HG03442 (cell line): ENCODE results near the gene SLC1A5.
"Not testable (repeated sequence)": the region's sequence is repeated elsewhere in the genome, so short reads cannot be mapped to it uniquely, and the experiment has no call there.

Experiments used
- ATAC-seq: cut with Tn5 transposase; IDR thresholded peaks from one replicate; pipeline ENCODE4 v1.9.1; 2021; ENCODE audit warnings: mild to moderate bottlenecking, moderate library complexity; ENCODE audit not compliant: unreplicated experiment

Gene SLC1A5

GRCh38 chr19:46772170-46773017 is 16.0 kb downstream of the SLC1A5 start:
- no peak for ATAC-seq

GRCh38 chr19:46768746-46769145 is 19.6 kb downstream of the SLC1A5 start:
- not testable (repeated sequence) for ATAC-seq

- no peak for ATAC-seq
Measured at GRCh38 chr19:46766569-46767317, 21.7 kb downstream of the SLC1A5 start.

- ATAC-seq, result no peak
Measured at GRCh38 chr19:46764817-46765291, 23.5 kb downstream of the SLC1A5 start.

GRCh38 chr19:46762245-46762890 is 26.0 kb downstream of the SLC1A5 start:
- no peak for ATAC-seq

- ATAC-seq, result no peak
Measured at GRCh38 chr19:46761418-46761831, 27.0 kb downstream of the SLC1A5 start.

GRCh38 chr19:46760897-46761296 is 27.5 kb downstream of the SLC1A5 start:
- ATAC-seq, result not testable (repeated sequence)

- ATAC-seq, result no peak
Measured at GRCh38 chr19:46760363-46760762, 28.0 kb downstream of the SLC1A5 start.

DNA sequence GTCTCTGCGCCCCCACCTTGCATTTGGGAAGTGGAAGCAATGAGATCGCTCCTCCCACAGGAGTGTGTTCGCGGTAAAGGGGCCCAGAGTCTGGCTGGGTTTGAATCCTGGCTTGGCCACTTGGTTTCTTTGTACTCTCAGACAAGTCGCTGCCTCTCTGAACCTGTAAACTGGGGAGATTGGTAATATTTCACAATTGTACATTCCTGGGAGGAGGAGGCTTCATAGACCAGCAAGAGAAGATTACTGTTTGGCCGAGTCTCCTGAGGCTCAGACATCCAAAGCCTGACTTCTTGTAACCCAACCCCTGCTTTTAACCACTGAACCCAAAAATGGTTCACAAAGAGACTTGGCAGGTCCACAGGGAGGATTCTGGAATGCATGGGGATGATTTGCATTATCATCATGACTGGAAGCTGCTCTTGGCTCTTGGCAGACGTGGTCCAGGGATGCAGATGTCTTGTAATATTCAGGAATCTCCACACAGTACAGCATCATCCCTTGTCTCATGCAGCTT is 28.5 kb downstream of the SLC1A5 start:
- ATAC-seq, result no peak

DNA sequence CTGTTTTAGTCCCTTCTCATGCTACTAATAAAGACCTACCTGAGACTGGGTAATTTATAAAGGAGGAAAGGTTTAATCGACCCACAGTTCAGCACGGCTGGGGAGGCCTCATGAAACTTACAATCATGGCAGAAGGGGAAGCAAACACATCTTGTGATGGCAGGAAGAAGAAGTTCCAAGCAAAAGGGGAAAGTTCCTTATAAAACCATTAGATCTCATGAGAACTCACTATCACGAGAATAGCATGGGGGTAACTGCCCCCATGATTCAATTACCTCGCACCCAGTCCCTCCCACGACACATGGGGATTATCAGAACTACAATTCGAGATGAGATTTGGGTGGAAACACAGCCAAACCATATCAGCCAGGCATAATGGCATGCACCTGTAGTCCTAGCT is 29.2 kb downstream of the SLC1A5 start:
- ATAC-seq, result no peak

GRCh38 chr19:46756544-46756888 is 31.9 kb downstream of the SLC1A5 start:
- no peak for ATAC-seq

DNA sequence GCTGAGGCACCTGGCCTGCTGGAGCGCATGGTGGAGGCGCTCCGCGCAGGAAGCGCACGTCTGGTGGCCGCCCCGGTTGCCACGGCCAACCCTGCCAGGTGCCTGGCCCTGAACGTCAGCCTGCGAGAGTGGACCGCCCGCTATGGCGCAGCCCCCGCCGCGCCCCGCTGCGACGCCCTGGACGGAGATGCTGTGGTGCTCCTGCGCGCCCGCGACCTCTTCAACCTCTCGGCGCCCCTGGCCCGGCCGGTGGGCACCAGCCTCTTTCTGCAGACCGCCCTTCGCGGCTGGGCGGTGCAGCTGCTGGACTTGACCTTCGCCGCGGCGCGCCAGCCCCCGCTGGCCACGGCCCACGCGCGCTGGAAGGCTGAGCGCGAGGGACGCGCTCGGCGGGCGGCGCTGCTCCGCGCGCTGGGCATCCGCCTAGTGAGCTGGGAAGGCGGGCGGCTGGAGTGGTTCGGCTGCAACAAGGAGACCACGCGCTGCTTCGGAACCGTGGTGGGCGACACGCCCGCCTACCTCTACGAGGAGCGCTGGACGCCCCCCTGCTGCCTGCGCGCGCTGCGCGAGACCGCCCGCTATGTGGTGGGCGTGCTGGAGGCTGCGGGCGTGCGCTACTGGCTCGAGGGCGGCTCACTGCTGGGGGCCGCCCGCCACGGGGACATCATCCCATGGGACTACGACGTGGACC is 32.4 kb downstream of the SLC1A5 start:
- no peak for ATAC-seq

DNA sequence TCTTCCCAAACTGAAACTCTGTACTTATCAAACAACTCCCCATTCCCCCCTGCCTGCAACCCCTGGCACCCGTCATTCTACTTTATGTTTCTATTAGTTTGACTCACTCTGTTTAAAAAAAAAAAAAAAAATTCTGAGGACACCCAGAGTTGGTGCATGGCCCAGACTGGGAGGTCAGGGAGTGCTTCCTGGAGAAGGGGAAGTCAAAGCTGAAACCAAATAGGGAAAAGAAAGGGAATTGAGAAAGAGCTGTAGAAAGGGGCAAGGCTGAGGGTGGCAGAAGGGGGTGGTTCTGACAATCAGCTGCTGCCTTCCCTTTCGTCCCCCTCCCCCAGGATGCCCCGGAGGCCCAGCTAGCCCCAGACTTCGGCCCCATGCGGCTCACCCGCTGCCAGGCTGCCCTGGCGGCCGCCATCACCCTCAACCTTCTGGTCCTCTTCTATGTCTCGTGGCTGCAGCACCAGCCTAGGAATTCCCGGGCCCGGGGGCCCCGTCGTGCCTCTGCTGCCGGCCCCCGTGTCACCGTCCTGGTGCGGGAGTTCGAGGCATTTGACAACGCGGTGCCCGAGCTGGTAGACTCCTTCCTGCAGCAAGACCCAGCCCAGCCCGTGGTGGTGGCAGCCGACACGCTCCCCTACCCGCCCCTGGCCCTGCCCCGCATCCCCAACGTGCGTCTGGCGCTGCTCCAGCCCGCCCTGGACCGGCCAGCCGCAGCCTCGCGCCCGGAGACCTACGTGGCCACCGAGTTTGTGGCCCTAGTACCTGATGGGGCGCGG is 33.1 kb downstream of the SLC1A5 start:
- no peak for ATAC-seq

DNA sequence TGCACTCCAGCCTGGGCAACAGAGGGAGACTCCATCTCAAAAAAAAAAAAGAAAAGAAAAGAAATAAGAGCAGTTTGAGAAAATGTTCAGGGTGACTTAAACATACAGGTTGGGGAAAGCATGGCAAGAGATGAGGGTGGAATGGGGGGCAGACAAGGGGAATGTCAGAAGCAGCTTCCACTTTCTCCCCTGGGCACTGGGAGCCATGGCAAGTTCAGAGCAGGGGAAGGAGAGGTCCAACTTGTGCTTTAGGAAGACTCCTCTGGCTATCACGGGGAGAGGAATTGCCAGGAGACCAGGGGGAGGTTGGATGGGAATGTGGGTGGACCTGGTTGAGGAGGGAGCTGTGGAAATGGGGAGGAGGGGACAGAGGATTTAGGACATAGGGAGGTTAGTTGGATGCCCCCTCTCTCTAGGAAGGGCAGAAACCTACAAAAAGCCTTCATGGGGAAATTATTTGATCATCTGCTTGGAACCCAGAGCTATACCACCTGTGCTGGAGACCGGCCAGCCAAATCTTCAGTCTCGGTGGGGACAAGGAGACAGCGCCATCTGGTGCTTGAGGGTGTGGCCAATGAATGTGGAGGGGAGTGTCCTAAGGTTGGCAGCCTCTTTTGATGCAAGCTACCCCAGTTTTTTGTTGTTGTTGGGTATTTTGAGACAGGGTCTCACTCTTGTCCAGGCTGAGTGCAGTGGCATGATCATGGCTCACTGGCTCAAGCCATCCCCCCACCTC is 34.8 kb downstream of the SLC1A5 start:
- no peak for ATAC-seq

DNA sequence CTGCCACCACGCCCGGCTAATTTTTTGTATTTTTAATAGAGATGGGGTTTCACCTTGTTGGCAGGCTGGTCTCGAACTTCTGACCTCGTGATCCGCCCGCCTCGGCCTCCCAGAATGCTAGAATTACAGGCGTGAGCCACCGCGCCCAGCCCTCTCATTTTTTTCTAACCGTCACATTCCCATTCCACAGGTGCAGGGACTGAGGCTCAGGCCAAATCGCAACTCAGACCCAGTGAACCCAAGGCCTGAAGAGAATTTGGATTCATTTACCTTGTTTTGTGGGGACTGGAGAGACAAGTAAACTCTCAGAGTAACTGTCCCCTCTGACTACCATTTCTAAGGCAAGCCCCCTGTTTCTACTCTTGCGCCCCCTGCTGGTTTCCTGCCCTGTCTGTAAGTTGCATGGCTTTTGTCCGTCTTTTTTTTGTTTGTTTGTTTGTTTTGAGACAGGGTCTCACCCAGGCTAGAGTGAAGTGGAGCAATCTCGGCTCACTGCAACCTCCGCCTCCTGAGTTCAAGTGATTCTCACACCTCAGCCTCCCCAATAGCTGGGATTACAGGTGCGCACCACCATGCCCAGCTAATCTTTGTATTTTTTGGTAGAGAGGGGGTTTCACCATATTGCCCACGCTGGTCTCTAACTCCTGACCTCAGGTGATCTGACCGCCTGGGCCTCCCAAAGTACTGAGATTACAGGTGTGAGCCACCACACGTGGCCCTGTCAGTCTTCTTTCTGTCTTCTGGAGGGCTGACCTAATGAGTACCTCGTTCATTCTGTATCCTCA is 39.9 kb downstream of the SLC1A5 start:
- ATAC-seq, result no peak

GRCh38 chr19:46746281-46747057 is 41.9 kb downstream of the SLC1A5 start, which contains the start of gene STRN4:
STRN4 (minus strand) TSS chr19:46746450; CDS start chr19:46746430, 20 bp downstream.
- peak; percentile 57 for ATAC-seq

GRCh38 chr19:46745521-46746280 is 42.7 kb downstream of the SLC1A5 start, which contains the start of gene FKRP:
FKRP (plus strand) TSS chr19:46746057; CDS start chr19:46755451, 9,394 bp downstream.
- peak; percentile 40 for ATAC-seq
